ENCODE results near the gene KCNJ15. TPM values are rescaled to one million over a fixed set of nuclear protein-coding genes. Genes with fewer than 3 reads are reported as not detected.

The KCNJ15 gene
- total RNA-seq, 1 experiment from 2014 or later = not detected

- Histone ChIP-seq H3K27ac (ENCODE audit: low read depth, low read length) (no peak overlapping the region), H3K4me2 (ENCODE audit: low read length) (no peak overlapping the region), H3K79me2 (ENCODE audit: insufficient read depth, low read length) (no peaks in the 10 kb centered on the region), H3K9me2 (ENCODE audit: insufficient read depth) (no peaks in the 10 kb centered on the region), H3K9ac (ENCODE audit: low read length) (no peak overlapping the region), H3K27me3 (ENCODE audit: insufficient read depth, low read length) (no peaks in the 10 kb centered on the region), H4K20me1 (ENCODE audit: insufficient read depth) (no peaks in the 10 kb centered on the region), H2AFZ (ENCODE audit: low read depth, low read length, poor library complexity, severe bottlenecking) (no peak overlapping the region), H3K9me3 (ENCODE audit: control insufficient read depth in 1 of 2, insufficient read depth in 1 of 2, low read depth in 1 of 2, low read length in 2 of 2) (no peaks in the 10 kb centered on the region), H3K4me1 (ENCODE audit: control insufficient read depth in 1 of 2, insufficient read depth in 2 of 2, low read length in 2 of 2) (no peaks in the 10 kb centered on the region), H3K4me3 (replicated peaks in 1 of 2; ENCODE audit: low read depth in 1 of 2, low read length in 2 of 2) (no peak overlapping the region), H3K36me3 (ENCODE audit: control insufficient read depth in 1 of 2, insufficient read depth in 2 of 2, low read length in 2 of 2) (no peaks in the 10 kb centered on the region)
- no peak for DNase-seq (ENCODE audit: low read depth, low spot score)
- intact Hi-C loops (cut with micrococcal nuclease) = no loop called here
- TF ChIP-seq CTCF (IDR thresholded peaks at IDR 0.05 in 2 of 3, conservative IDR thresholded peaks at IDR 0.05 in 1 of 3; ENCODE audit: borderline replicate concordance in 1 of 3, insufficient read depth in 1 of 3, low read depth in 2 of 3, low read length in 2 of 3) (no peak), SIN3A (IDR thresholded peaks at IDR 0.05; ENCODE audit: low read depth) (no peak), JUND (IDR thresholded peaks at IDR 0.05) (no peak), CBX3 (IDR thresholded peaks at IDR 0.05; ENCODE audit: low read depth) (no peak), RAD21 (IDR thresholded peaks at IDR 0.05; ENCODE audit: low read depth) (no peak), YY1 (IDR thresholded peaks at IDR 0.05; ENCODE audit: extremely low read depth, insufficient replicate concordance, low read depth, low read length) (no peak), MAX (IDR thresholded peaks at IDR 0.05) (no peak), SP1 (IDR thresholded peaks at IDR 0.05; ENCODE audit: low read depth) (no peak), ZFX (IDR thresholded peaks at IDR 0.05) (no peak), ZNF274 (IDR thresholded peaks at IDR 0.05; ENCODE audit: low read depth, low read length) (no peak), POLR2AphosphoS5 (IDR thresholded peaks at IDR 0.05; ENCODE audit: low read depth, low read length) (no peak), EZH2phosphoT487 (IDR thresholded peaks at IDR 0.05; ENCODE audit: borderline replicate concordance) (no peak), POLR2A (IDR thresholded peaks at IDR 0.05; ENCODE audit: borderline replicate concordance, extremely low read depth, insufficient read depth, insufficient read length) (no peak)
- ChIA-PET RAD21 (ENCODE audit: low non-redundant PET in 1 of 2, low total read pairs in 2 of 2, uncharacterized antibody in 2 of 2, unreplicated experiment in 2 of 2) (no interaction called here), CTCF (no interaction called here), POLR2A (no interaction called here)
- ATAC-seq = no peak
- BruUV-seq (replicated peaks) = no TSS peak
These were observed 34.0 kb downstream of the KCNJ15 start for GRCh38 chr21:38290809-38291208.

Measured in HCT116 (cell line).